Nephron progenitor cell (in vitro differentiated cells): ENCODE results near the gene ABHD12B.
"Not testable (repeated sequence)": the region's sequence is repeated elsewhere in the genome, so short reads cannot be mapped to it uniquely, and the experiment has no call there.

Experiments used
- DNase-seq: peaks from one replicate; pipeline ENCODE4 v3.0.0; 2021
- H3K27ac Mint-ChIP-seq: 2 replicates; pipeline ENCODE4 v1.8.0; 2021; ENCODE audit warnings: mild to moderate bottlenecking, moderate library complexity, mixed read lengths
- H3K27me3 Mint-ChIP-seq: 2 replicates; pipeline ENCODE4 v1.8.0; 2021; ENCODE audit warnings: mild to moderate bottlenecking, low read depth, mixed read lengths; ENCODE audit not compliant: poor library complexity
- H3K36me3 Mint-ChIP-seq: 2 replicates; pipeline ENCODE4 v1.8.0; 2021; ENCODE audit warnings: low read depth, mixed read lengths
- H3K4me1 Mint-ChIP-seq: 2 replicates; pipeline ENCODE4 v1.8.0; 2021; ENCODE audit warnings: mixed read lengths
- H3K4me3 Mint-ChIP-seq: 2 replicates; pipeline ENCODE4 v1.8.0; 2021; ENCODE audit warnings: mild to moderate bottlenecking, moderate library complexity, mixed read lengths
- H3K9me3 Mint-ChIP-seq: 2 replicates; pipeline ENCODE4 v1.8.0; 2021; ENCODE audit warnings: mild to moderate bottlenecking, moderate library complexity, mixed read lengths
- CTCF ChIP-seq: fragments of 200-600 bp; sonication (generic); IDR thresholded peaks from 2 replicates; pipeline ENCODE4 v1.5.0; 2021; ENCODE audit warnings: antibody characterized with exemption

Gene ABHD12B

GRCh38 chr14:50875359-50876070 lies 3.7 kb downstream of the ABHD12B start:
- Mint-ChIP-seq H3K4me1 (peaks cover 34% of the 10 kb centered on the region), H3K9me3 (no peaks in the 10 kb centered on the region), H3K36me3 (no peaks in the 10 kb centered on the region), H3K27me3 (peaks cover 18% of the 10 kb centered on the region), H3K27ac (no peak overlapping the region), H3K4me3 (no peak overlapping the region)
- DNase-seq, result no peak
- no peak for TF ChIP-seq CTCF

DNA sequence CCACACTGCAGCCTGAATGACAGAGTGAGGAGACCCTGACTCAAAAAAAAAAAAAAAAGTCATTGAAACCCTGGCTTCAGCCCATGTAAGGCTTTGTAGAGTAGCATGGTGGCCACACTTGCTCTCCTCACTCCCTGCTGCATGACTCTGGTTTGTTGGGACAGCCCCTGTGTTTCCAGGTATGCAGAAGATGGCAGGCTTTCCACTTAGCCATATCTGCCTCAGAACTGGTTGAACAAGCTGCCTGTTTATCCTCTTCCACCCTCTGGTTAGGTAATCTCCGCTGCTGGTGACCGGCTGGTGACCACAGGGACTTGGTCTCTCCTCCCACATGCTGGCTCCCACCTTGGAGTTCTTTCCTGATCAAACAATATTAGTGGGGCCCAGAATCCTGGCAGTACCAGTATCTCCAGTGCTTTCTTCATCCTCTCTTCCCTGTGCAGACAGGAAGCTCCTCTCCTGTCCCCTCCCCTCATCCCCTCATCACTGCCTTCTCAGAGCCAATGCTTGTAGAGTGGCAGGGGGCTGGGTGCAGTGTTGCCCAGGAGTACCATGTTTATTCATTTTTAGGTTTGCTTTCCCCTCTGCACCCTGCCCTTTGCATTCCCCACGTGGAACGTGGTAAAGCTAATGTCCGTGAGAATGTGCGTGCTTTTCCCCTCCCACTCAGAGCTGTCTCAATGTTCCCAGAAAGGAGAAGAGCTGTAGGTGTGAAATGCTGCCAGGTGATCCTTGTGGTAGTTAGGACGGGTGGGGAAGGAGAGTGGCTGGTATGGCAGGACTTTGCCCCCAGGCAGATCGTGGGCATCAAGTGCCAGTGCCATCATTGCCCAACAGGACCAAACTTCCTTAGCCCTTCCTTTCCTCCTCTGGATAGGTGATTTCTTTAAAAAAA lies 11.3 kb downstream of the ABHD12B start:
- no peaks in the 10 kb centered on the region for H3K27me3 Mint-ChIP-seq
- H3K9me3 Mint-ChIP-seq, result no peaks in the 10 kb centered on the region
- TF ChIP-seq CTCF, result no peak
- DNase-seq, result no peak
- H3K4me1 Mint-ChIP-seq, result peaks cover 6% of the 10 kb centered on the region
- no peak overlapping the region for H3K27ac Mint-ChIP-seq
- peaks cover 6% of the 10 kb centered on the region for H3K36me3 Mint-ChIP-seq
- no peak overlapping the region for H3K4me3 Mint-ChIP-seq

- H3K36me3 Mint-ChIP-seq, result peaks cover 10% of the 10 kb centered on the region
- H3K27ac Mint-ChIP-seq, result no peak overlapping the region
- DNase-seq, result no peak
- H3K4me3 Mint-ChIP-seq, result no peak overlapping the region
- peaks cover 6% of the 10 kb centered on the region for H3K4me1 Mint-ChIP-seq
- no peaks in the 10 kb centered on the region for H3K27me3 Mint-ChIP-seq
- TF ChIP-seq CTCF, result no peak
- no peaks in the 10 kb centered on the region for H3K9me3 Mint-ChIP-seq
These were observed 12.0 kb downstream of the ABHD12B start for GRCh38 chr14:50883827-50884197.

GRCh38 chr14:50887476-50887875 lies 15.6 kb downstream of the ABHD12B start:
- no peak overlapping the region for H3K4me3 Mint-ChIP-seq
- peaks cover 2% of the 10 kb centered on the region for H3K27me3 Mint-ChIP-seq
- H3K27ac Mint-ChIP-seq, result no peak overlapping the region
- TF ChIP-seq CTCF, result no peak
- DNase-seq, result no peak
- peaks cover 14% of the 10 kb centered on the region for H3K36me3 Mint-ChIP-seq
- H3K4me1 Mint-ChIP-seq, result peaks cover 13% of the 10 kb centered on the region
- H3K9me3 Mint-ChIP-seq, result no peaks in the 10 kb centered on the region

- no peak for DNase-seq
- H3K27ac Mint-ChIP-seq, result peak overlapping the region; percentile 22
- peaks cover 5% of the 10 kb centered on the region for H3K9me3 Mint-ChIP-seq
- H3K4me3 Mint-ChIP-seq, result no peak overlapping the region
- peaks cover 2% of the 10 kb centered on the region for H3K27me3 Mint-ChIP-seq
- H3K4me1 Mint-ChIP-seq, result peaks cover 20% of the 10 kb centered on the region
- TF ChIP-seq CTCF, result no peak
- H3K36me3 Mint-ChIP-seq, result peaks cover 26% of the 10 kb centered on the region
These were observed 20.4 kb downstream of the ABHD12B start for GRCh38 chr14:50892255-50892654.

GRCh38 chr14:50896421-50896820 lies 24.6 kb downstream of the ABHD12B start:
- H3K9me3 Mint-ChIP-seq, H3K27me3 Mint-ChIP-seq, H3K27ac Mint-ChIP-seq, DNase-seq, H3K4me3 Mint-ChIP-seq: not testable (repeated sequence)
- Mint-ChIP-seq H3K4me1 (peaks cover 20% of the 10 kb centered on the region), H3K36me3 (peaks cover 31% of the 10 kb centered on the region)

DNA sequence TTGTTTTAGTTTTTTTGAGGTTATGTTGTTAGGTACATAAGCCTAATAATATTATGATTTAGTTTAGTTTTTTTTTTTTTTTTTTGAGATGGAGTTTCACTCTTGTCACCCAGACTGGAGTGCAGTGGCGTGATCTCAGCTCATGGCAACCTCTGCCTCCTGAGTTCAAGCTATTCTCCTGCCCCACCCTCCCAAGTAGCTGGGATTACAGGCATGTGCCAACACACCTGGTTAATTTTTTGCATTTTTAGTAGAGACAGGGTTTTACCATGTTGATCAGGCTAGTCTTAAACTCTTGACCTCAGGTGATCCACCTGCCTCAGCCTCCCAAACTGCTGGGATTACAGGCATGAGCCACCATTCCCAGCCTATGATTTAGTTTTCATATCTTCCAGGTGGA lies 25.2 kb downstream of the ABHD12B start:
- not testable (repeated sequence) for H3K27ac Mint-ChIP-seq, H3K4me3 Mint-ChIP-seq, H3K9me3 Mint-ChIP-seq, DNase-seq, H3K27me3 Mint-ChIP-seq
- Mint-ChIP-seq H3K4me1 (peaks cover 17% of the 10 kb centered on the region), H3K36me3 (peaks cover 33% of the 10 kb centered on the region)
